Gastrocnemius medialis (tissue), 4 donors: Measurements from ENCODE around the gene WNK4. TPM values are rescaled to one million over a fixed set of nuclear protein-coding genes. Genes with fewer than 3 reads are reported as not detected.

Experiments
- ATAC-seq, 2 donors: fragments of 150-250 bp; one replicate each; pipeline ENCODE4 v1.9.1; 2016
- DNase-seq, 2 donors: peaks; one replicate each; pipeline ENCODE4 v3.0.0-alpha.2; 2019
- H3K27ac ChIP-seq, 4 donors: fragments of 200-600 bp; sonication (generic); 1 replicate in 1 of 4; 2 replicates in 3 of 4; pipeline ENCODE4 v1.5.1; 2016 to 2018; ENCODE audit warnings: mild to moderate bottlenecking in 2 of 4, moderate library complexity in 1 of 4
- H3K27me3 ChIP-seq, 3 donors: fragments of 200-600 bp; sonication (generic) in 2 of 3; 1 replicate in 1 of 3; 2 replicates in 2 of 3; pipeline versions ENCODE4 v1.5.1 to v1.6.0; 2016 to 2019; ENCODE audit warnings: mild to moderate bottlenecking in 1 of 3, moderate library complexity in 1 of 3
- H3K36me3 ChIP-seq, 2 donors: fragments of 200-600 bp; sonication (generic) in 1 of 2; one replicate each; pipeline ENCODE4 v1.5.1; 2017 to 2018
- H3K4me1 ChIP-seq, 2 donors: fragments of 200-600 bp; sonication (generic) in 1 of 2; one replicate each; pipeline ENCODE4 v1.5.1; 2016 to 2017; ENCODE audit warnings: mild to moderate bottlenecking in 2 of 2
- H3K4me3 ChIP-seq, 4 donors: fragments of 200-600 bp; sonication (generic) in 3 of 4; 1 replicate in 1 of 4; 2 replicates in 3 of 4; pipeline ENCODE4 v1.5.1; 2016 to 2019; ENCODE audit warnings: mild to moderate bottlenecking in 2 of 4
- H3K9me3 ChIP-seq, 3 donors: fragments of 200-600 bp; sonication (generic) in 2 of 3; 1 replicate in 1 of 3; 2 replicates in 2 of 3; pipeline ENCODE4 v1.5.1; 2016 to 2019
- CTCF ChIP-seq, 5 experiments: fragments of 450-650 bp in 3 of 5; fragments of 200-600 bp in 2 of 5; sonication (generic) in 2 of 5; IDR thresholded peaks in 4 of 5; conservative IDR thresholded peaks in 1 of 5; 1 replicate in 4 of 5; 2 replicates in 1 of 5; pipeline ENCODE4 v1.5.1; 2016 to 2019; ENCODE audit warnings: antibody characterized with exemption in 5 of 5, mild to moderate bottlenecking in 3 of 5, moderate library complexity in 3 of 5
- POLR2A ChIP-seq, 2 donors: fragments of 450-650 bp; IDR thresholded peaks; one replicate each; pipeline ENCODE4 v1.6.1; 2017; ENCODE audit warnings: antibody characterized with exemption in 2 of 2, mild to moderate bottlenecking in 2 of 2, moderate library complexity in 2 of 2
- in situ Hi-C, 4 donors: fragments of 200-750 bp; cut with MboI; loops; one replicate each; pipeline versions ENCODE4 v1.15.0 to v1.8.0; 2017; ENCODE audit warnings: low sequenced_read_pairs in 4 of 4
- intact Hi-C: fragments of 100-400 bp; cut with DNase I; formaldehyde crosslinking; loops from one replicate; pipeline ENCODE4 v1.15.1; 2023; ENCODE audit warnings: low total_unique reads
- total RNA-seq, 4 donors: library from RNA; depleted of rRNA; stranded (reverse); fragments of >200 nt; gene quantifications; one replicate each; pipeline versions ENCODE4 v1.1.0 to v1.2.3, GENCODE V29; 2016

Gene WNK4
- total RNA-seq, 4 donors from 2014 or later, result not detected

- H3K4me1 ChIP-seq, result peaks cover 26 to 27% of the 10 kb centered on the region in 2 donors
- intact Hi-C loops, result loop anchor here (2.0 kb wide), 2 partner anchors 18 to 166 kb away; no protein-coding TSS in a partner anchor
- no peaks in the 10 kb centered on the region for H3K9me3 ChIP-seq
- H3K36me3 ChIP-seq, result no peaks in the 10 kb centered on the region
- no peaks in the 10 kb centered on the region for H3K27me3 ChIP-seq
- peak overlapping the region; percentile 86 to 94 (median 94) for H3K4me3 ChIP-seq
- in situ Hi-C loops, result no loop called here
- TF ChIP-seq CTCF (IDR thresholded peaks at IDR 0.05 in 4 of 5, conservative IDR thresholded peaks at IDR 0.05 in 1 of 5) (no peak), POLR2A (IDR thresholded peaks at IDR 0.05) (no peak)
- DNase-seq (peak; percentile 76 to 79), ATAC-seq (peak; percentile 81 to 84)
- H3K27ac ChIP-seq, result peak overlapping the region; percentile 98 to 100 (median 99)
Observed at GRCh38 chr17:42744283-42744805, 36.1 kb upstream of the WNK4 start.

GRCh38 chr17:42744806-42745617 lies 35.4 kb upstream of the WNK4 start, which contains the start of gene EZH1:
EZH1 (minus strand) TSS chr17:42745040; CDS start chr17:42728941, 16,099 bp downstream.
- Histone ChIP-seq H3K4me1 (peaks cover 26 to 29% of the 10 kb centered on the region in 2 donors), H3K27me3 (no peaks in the 10 kb centered on the region), H3K27ac (peak within 1 kb of the TSS; percentile 98 to 100 (median 99)), H3K4me3 (peak within 1 kb of the TSS; percentile 86 to 94 (median 94)), H3K9me3 (no peaks in the 10 kb centered on the region), H3K36me3 (no peaks in the 10 kb centered on the region)
- in situ Hi-C loops (no loop called here), intact Hi-C loops (loop anchor here (2.0 kb wide), 2 partner anchors 18 to 166 kb away; no protein-coding TSS in a partner anchor)
- DNase-seq, result peak; percentile 74 to 87
- TF ChIP-seq POLR2A (IDR thresholded peaks at IDR 0.05), result peak; percentile 79 to 91
- TF ChIP-seq CTCF (IDR thresholded peaks at IDR 0.05 in 4 of 5, conservative IDR thresholded peaks at IDR 0.05 in 1 of 5), result peak in 4 of 5 experiments; percentile 19 to 36 (median 28)
- ATAC-seq, result peak; percentile 86

- H3K36me3 ChIP-seq, result no peaks in the 10 kb centered on the region
- in situ Hi-C loops (no loop called here), intact Hi-C loops (no loop called here)
- TF ChIP-seq CTCF (IDR thresholded peaks at IDR 0.05 in 4 of 5, conservative IDR thresholded peaks at IDR 0.05 in 1 of 5) (no peak), POLR2A (IDR thresholded peaks at IDR 0.05) (no peak)
- peaks cover 21 to 22% of the 10 kb centered on the region in 2 donors for H3K4me1 ChIP-seq
- DNase-seq (peak in 1 of 2 donors; percentile 44), ATAC-seq (peak in 1 of 2 donors; percentile 14)
- H3K27me3 ChIP-seq, result no peaks in the 10 kb centered on the region
- peak overlapping the region; percentile 62 to 68 (median 66) for H3K27ac ChIP-seq
- no peaks in the 10 kb centered on the region for H3K9me3 ChIP-seq
- H3K4me3 ChIP-seq, result no peak overlapping the region
Observed at GRCh38 chr17:42748202-42748907, 32.1 kb upstream of the WNK4 start.

- ATAC-seq (no peak), DNase-seq (no peak)
- H3K4me1 ChIP-seq, result peaks cover 13 to 14% of the 10 kb centered on the region in 2 donors
- no peak overlapping the region for H3K4me3 ChIP-seq
- TF ChIP-seq POLR2A (IDR thresholded peaks at IDR 0.05) (peak in 1 of 2 donors; percentile 17), CTCF (IDR thresholded peaks at IDR 0.05 in 4 of 5, conservative IDR thresholded peaks at IDR 0.05 in 1 of 5) (no peak)
- peak overlapping the region; percentile 62 to 68 (median 66) for H3K27ac ChIP-seq
- in situ Hi-C loops (no loop called here), intact Hi-C loops (no loop called here)
- H3K9me3 ChIP-seq, result no peaks in the 10 kb centered on the region
- H3K36me3 ChIP-seq, result no peaks in the 10 kb centered on the region
- no peaks in the 10 kb centered on the region for H3K27me3 ChIP-seq
Observed at GRCh38 chr17:42748908-42749798, 31.3 kb upstream of the WNK4 start.
